Neural cell (in vitro differentiated cells): Measurements from ENCODE around the gene CD1C. TPM values are rescaled to one million over a fixed set of nuclear protein-coding genes. Genes with fewer than 3 reads are reported as not detected.

Source experiments
- H2AFZ ChIP-seq: fragments of 200-600, 300-800 bp; sonication (generic), shearing (Covaris generic); 2 replicates; pipeline ENCODE4 v1.6.0; 2014; ENCODE audit warnings: low read depth, mild to moderate bottlenecking, antibody characterized with exemption, low read length, moderate library complexity
- H3F3A ChIP-seq: fragments of 200-600 bp; shearing (Covaris generic); 2 replicates; pipeline ENCODE4 v1.6.1; 2016; ENCODE audit warnings: mild to moderate bottlenecking, moderate library complexity, mixed read lengths, antibody characterized with exemption, low read length; ENCODE audit not compliant: insufficient read depth, poor library complexity, severe bottlenecking
- H3K27ac ChIP-seq: fragments of 200-600, 300-800 bp; sonication (generic), shearing (Covaris generic); 2 replicates; pipeline ENCODE4 v1.5.1; 2014; ENCODE audit warnings: mild to moderate bottlenecking, low read length, moderate library complexity
- H3K27me3 ChIP-seq: fragments of 300-800, 200-600 bp; sonication (generic), shearing (Covaris generic); 2 replicates; pipeline ENCODE4 v1.6.0; 2014; ENCODE audit warnings: mild to moderate bottlenecking, low read depth, low read length, moderate library complexity; ENCODE audit not compliant: insufficient read depth
- H3K36me3 ChIP-seq: fragments of 300-800, 200-600 bp; sonication (generic), shearing (Covaris generic); 2 replicates; pipeline ENCODE4 v1.5.1; 2014; ENCODE audit warnings: mild to moderate bottlenecking, antibody characterized with exemption, low read length, moderate library complexity; ENCODE audit not compliant: insufficient read depth
- H3K4me2 ChIP-seq: fragments of 300-800, 200-600 bp; sonication (generic), shearing (Covaris generic); 2 replicates; pipeline ENCODE4 v1.6.0; 2014; ENCODE audit warnings: mild to moderate bottlenecking, low read length
- H3K4me3 ChIP-seq: fragments of 300-800, 200-600 bp; sonication (generic), shearing (Covaris generic); 2 replicates; pipeline ENCODE4 v1.5.1; 2014; ENCODE audit warnings: mild to moderate bottlenecking, low read length, moderate library complexity
- H3K79me2 ChIP-seq: fragments of 200-600 bp; shearing (Covaris generic); replicated peaks from 2 replicates; pipeline ENCODE4 v1.6.0; 2014; ENCODE audit warnings: mild to moderate bottlenecking, low read length, moderate library complexity; ENCODE audit not compliant: insufficient read depth
- H3K9ac ChIP-seq: fragments of 300-800, 200-600 bp; sonication (generic), shearing (Covaris generic); 2 replicates; pipeline ENCODE4 v1.6.1; 2016; ENCODE audit warnings: mild to moderate bottlenecking, low read length, mixed read lengths
- H3K9me2 ChIP-seq: fragments of 200-600 bp; shearing (Covaris generic); 2 replicates; pipeline ENCODE4 v1.6.1; 2016; ENCODE audit warnings: mild to moderate bottlenecking, low read length, mixed read lengths; ENCODE audit not compliant: insufficient read depth
- H3K9me3 ChIP-seq: fragments of 200-600, 300-800 bp; sonication (generic), shearing (Covaris generic); 2 replicates; pipeline ENCODE4 v1.6.1; 2016; ENCODE audit warnings: mild to moderate bottlenecking, mixed run types, low read length, moderate library complexity, mixed read lengths
- H4K20me1 ChIP-seq: fragments of 200-600 bp; shearing (Covaris generic); 2 replicates; pipeline ENCODE4 v1.6.1; 2016; ENCODE audit warnings: mild to moderate bottlenecking, mixed run types; ENCODE audit not compliant: insufficient read depth
- CTCF ChIP-seq: fragments of 450-650 bp; IDR thresholded peaks from 2 replicates; pipeline ENCODE4 v1.5.1; 2014; ENCODE audit warnings: antibody characterized with exemption, mild to moderate bottlenecking, moderate library complexity; ENCODE audit not compliant: poor library complexity, severe bottlenecking
- EP300 ChIP-seq: fragments of 450-650 bp; conservative IDR thresholded peaks from 2 replicates; pipeline ENCODE4 v1.6.1; 2014; ENCODE audit warnings: antibody characterized with exemption, mild to moderate bottlenecking, moderate library complexity; ENCODE audit not compliant: poor library complexity, severe bottlenecking
- EZH2 ChIP-seq: fragments of 200-600, 300-800 bp; shearing (Covaris generic), sonication (generic); IDR thresholded peaks from 2 replicates; pipeline ENCODE4 v1.6.1; 2014; ENCODE audit warnings: antibody characterized with exemption, low read length, borderline replicate concordance, mild to moderate bottlenecking; ENCODE audit not compliant: insufficient read depth, poor library complexity, severe bottlenecking
- MXI1 ChIP-seq: fragments of 450-650 bp; conservative IDR thresholded peaks from 2 replicates; pipeline ENCODE4 v1.6.1; 2014; ENCODE audit warnings: antibody characterized with exemption, mild to moderate bottlenecking; ENCODE audit not compliant: poor library complexity, severe bottlenecking
- POLR2AphosphoS5 ChIP-seq: IDR thresholded peaks from 2 replicates; pipeline ENCODE4 v1.6.1; 2012
- RAD21 ChIP-seq: fragments of 450-650 bp; conservative IDR thresholded peaks from 2 replicates; pipeline ENCODE4 v1.6.1; 2014; ENCODE audit warnings: antibody characterized with exemption, mild to moderate bottlenecking, moderate library complexity
- REST ChIP-seq: IDR thresholded peaks from 2 replicates; pipeline ENCODE4 v1.6.1; 2012; ENCODE audit warnings: borderline replicate concordance
- SMC3 ChIP-seq: fragments of 450-650 bp; conservative IDR thresholded peaks from 2 replicates; pipeline ENCODE4 v1.6.1; 2014; ENCODE audit warnings: antibody characterized with exemption, mild to moderate bottlenecking, moderate library complexity; ENCODE audit not compliant: poor library complexity
- TAF1 ChIP-seq: IDR thresholded peaks from 2 replicates; pipeline ENCODE4 v1.6.1; 2012; ENCODE audit warnings: low read depth
- polyA plus RNA-seq: library from polyadenylated mRNA; depleted of rRNA; stranded (reverse); fragments of >200 nt; gene quantifications from 2 replicates; pipeline ENCODE4 v1.2.3, GENCODE V29; 2014

Gene CD1C
- polyA plus RNA-seq, 1 donor from 2014 or later: not detected

DNA sequence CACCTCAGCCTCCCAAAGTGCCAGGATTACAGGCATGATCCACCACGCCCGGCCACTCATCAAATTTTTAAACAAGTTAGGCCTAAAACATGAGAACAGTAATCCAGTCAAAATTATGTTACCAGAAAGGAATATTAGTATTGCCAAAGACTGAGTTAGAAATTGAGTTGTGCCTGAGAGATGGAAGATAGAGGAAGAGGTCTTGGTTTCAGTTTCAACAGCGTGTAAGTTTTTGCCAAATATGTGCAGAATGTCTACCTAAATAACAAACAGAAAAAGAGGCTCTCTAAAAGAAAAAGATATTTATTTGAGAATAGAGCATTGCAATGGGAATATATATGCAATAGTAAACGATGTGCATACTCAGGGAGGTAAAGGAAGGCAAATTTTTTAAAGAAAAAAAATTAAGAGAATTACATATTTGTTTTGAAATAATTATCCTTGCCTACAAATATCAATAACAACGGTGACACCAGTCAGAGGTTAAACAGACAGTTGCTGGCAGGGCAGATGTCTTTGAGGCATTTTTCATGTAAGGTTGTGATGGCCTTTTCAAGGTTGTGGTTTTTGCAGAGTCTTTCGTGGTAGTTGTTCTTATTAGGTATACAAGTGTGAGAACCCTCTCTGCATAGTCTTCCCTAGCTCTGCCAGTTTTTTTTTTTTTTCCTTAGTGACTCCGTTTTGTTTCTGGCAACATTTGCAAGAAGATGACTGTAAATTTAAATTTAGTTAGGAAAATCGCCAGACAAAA is 43.9 kb downstream of the CD1C start:
- TF ChIP-seq EZH2: no peak
- no peak for TF ChIP-seq REST
- TF ChIP-seq SMC3: no peak
- TF ChIP-seq TAF1: no peak
- TF ChIP-seq EP300: no peak
- TF ChIP-seq RAD21: no peak
- TF ChIP-seq MXI1: no peak
- no peak for TF ChIP-seq POLR2AphosphoS5
- TF ChIP-seq CTCF: no peak
- no peaks in the 10 kb centered on the region for H3K27me3 ChIP-seq
- H2AFZ ChIP-seq: no peak overlapping the region
- H4K20me1 ChIP-seq: no peaks in the 10 kb centered on the region
- no peaks in the 10 kb centered on the region for H3K9me2 ChIP-seq
- no peaks in the 10 kb centered on the region for H3F3A ChIP-seq
- H3K4me3 ChIP-seq: no peak overlapping the region
- H3K36me3 ChIP-seq: no peaks in the 10 kb centered on the region
- H3K9ac ChIP-seq: no peak overlapping the region
- no peaks in the 10 kb centered on the region for H3K79me2 ChIP-seq
- no peak overlapping the region for H3K27ac ChIP-seq
- H3K9me3 ChIP-seq: no peaks in the 10 kb centered on the region
- no peak overlapping the region for H3K4me2 ChIP-seq

- no peaks in the 10 kb centered on the region for H3K9me2 ChIP-seq
- no peak overlapping the region for H2AFZ ChIP-seq
- TF ChIP-seq TAF1 (no peak), REST (no peak), SMC3 (no peak), POLR2AphosphoS5 (no peak), RAD21 (no peak), CTCF (no peak)
- H3K27me3 ChIP-seq: no peaks in the 10 kb centered on the region
- H3K4me2 ChIP-seq: no peak overlapping the region
- no peaks in the 10 kb centered on the region for H3K79me2 ChIP-seq
- H3F3A ChIP-seq: no peaks in the 10 kb centered on the region
- H3K27ac ChIP-seq: no peak overlapping the region
- no peak overlapping the region for H3K9ac ChIP-seq
- H4K20me1 ChIP-seq: no peaks in the 10 kb centered on the region
- no peaks in the 10 kb centered on the region for H3K9me3 ChIP-seq
- no peaks in the 10 kb centered on the region for H3K36me3 ChIP-seq
- H3K4me3 ChIP-seq: no peak overlapping the region
These were observed 44.9 kb downstream of the CD1C start for GRCh38 chr1:158334526-158335212.
